HG03095 (cell line): Measurements from ENCODE around the gene TRIM23.
"Not testable (repeated sequence)": the region's sequence is repeated elsewhere in the genome, so short reads cannot be mapped to it uniquely, and the experiment has no call there.

Experiments used
- ATAC-seq: cut with Tn5 transposase; IDR thresholded peaks from one replicate; pipeline ENCODE4 v1.9.1; 2021; ENCODE audit warnings: moderate library complexity; ENCODE audit not compliant: unreplicated experiment

The TRIM23 gene

GRCh38 chr5:65624025-65624570, at the start of gene TRIM23:
TSS of gene TRIM23 (minus strand) at chr5:65624333. CDS start at chr5:65624274, 59 bp downstream.
- peak; percentile 96 for ATAC-seq

GRCh38 chr5:65672796-65673195, 48.7 kb upstream of the TRIM23 start:
- ATAC-seq, result no peak

GRCh38 chr5:65668696-65669095, 44.6 kb upstream of the TRIM23 start:
- no peak for ATAC-seq

DNA sequence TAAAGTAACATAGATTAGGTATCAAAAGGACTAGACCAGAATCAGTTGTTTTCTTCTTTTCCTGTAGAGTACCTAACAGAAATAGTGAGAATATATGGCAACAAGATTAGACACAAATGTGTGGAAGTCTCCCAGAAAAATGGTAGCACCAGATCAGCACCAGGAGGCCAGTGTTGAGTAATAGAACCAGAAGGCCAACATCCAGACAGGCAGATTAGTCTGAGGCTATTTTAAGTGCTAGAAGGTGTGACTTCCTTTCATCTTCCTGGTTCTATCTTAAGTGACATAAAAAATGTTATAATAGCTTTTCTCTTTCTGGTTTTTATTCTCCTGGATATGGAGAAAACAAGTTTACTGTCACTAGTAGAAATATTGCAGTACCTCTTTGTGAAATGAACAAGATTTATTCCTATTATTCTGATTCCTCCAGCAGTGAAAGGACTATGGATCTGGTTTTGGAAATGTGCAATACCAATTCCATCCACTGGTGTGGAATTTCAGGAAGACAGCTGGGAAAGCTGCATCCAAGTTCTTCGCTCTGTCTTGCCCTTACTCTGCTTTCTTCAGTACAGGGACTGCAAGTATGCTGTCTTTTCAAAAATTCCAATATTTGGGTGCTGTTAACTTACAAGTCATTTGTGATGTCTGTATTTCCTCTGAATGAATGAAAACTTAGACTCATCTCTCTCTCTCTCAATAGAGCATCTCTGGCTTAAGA, 39.8 kb upstream of the TRIM23 start:
- no peak for ATAC-seq

DNA sequence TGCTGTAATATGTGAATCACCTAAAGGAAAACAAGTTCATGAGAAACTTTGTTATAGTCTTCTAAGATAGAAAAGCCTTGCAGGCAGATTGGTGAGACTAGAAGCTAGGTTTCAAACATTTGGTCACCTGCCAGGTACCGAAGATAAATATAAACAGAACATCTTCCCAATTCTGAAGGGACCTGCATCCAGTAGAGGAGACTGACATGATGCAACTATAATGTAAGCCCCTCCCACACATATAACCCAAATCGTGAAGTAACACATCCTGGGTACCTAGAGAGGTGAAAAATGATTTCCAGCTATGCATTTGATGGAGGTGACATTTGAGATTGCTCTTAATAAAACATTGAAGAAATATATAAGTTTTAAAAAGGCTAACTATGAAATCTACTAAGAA, 30.6 kb upstream of the TRIM23 start:
- no peak for ATAC-seq

DNA sequence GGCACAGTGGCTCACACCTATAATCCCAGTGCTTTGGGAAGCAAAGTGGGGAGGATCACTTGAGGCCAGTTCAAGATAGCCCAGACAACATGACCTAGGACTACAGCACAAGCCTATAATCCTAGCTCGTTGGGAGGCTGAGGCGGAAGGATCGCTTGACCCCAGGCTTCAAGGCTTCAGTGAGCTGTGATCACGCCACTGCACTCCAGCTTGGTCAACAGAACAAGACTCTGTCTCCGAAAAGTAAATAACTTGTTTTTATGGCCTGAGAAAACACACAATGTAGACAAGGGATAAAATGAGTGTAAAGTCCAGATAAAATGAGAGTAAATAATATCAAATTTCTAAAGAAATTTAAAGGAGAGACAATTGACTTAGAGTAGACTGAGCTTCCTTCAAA, 27.0 kb upstream of the TRIM23 start:
- no peak for ATAC-seq

DNA sequence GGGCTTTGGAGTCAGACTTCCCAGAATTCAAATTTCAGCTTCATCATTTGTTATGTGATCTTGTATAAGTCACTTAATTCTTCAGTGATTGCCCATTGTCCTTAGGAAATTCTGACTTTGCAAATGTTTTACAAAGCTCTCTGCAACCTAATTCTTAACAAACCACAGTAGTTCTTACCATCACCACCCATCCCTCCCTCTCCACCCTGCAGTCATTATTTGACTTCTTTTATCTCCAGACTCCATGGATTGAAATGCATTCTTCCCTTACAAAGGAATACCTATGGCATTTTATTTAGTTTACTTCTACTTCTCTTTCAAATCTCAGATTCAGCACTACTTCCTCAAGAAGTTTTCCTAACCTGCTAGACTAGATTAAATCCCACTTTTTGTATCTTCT, 23.8 kb upstream of the TRIM23 start:
- ATAC-seq, result no peak

DNA sequence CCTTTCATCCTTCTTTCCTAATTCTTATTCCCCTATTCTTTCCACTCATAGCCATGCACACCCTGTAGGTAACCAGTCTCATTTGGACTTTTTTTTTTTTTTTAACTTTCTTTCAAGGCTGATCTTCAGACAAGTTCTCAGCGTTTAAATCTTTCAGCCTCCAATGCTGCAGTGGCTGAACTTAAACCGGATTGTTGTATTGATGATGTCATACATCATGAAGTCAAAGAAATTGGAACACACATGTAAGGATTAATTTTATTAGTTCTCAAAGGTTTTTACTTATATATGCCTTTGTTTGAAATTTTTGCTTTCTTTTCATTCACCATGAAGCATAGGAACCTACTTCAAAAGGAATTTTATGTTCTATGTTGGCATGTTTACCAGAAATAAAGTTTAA, 22.8 kb upstream of the TRIM23 start:
- no peak for ATAC-seq

DNA sequence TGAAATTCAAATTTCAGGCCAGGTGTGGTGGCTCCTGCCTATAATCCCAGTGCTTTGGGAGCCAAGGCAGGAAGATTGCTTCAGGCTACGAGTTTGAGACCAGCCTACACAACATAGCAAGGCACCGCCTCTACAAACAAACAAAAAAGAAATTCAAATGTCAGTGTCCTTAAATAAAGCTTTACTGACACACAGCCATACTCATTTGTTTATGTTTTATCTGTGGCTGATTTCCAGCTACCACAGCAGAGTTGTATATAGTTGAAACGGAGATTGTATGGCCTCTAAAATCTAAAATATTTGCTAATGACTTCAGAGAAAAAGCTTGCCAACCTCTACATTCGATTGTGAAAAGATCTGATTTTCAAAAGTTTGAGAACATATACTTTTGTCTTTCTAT, 16.1 kb upstream of the TRIM23 start:
- ATAC-seq, result no peak

DNA sequence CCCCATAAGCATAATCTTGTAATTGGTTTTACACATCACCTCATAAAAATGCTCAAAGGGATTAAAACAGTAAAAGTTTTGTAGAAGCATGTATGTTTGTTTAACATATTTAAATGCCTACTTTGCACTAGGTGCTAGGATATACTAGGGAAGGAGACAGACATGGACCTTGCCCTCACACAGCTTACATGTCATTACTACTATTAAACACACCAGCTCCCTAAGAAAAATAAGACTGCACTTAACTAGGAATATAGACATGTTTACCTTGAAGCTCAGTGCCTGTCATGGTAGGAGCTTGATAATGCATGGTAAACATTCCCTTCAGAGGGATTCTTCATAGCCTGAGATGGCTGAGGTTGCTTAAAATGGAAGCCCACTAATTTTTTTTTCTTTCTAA, 6.8 kb upstream of the TRIM23 start:
- no peak for ATAC-seq

- no peak for ATAC-seq
These were observed 1.6 kb upstream of the TRIM23 start for GRCh38 chr5:65625743-65626142.

- ATAC-seq, result peak; percentile 66
These were observed 730 bp upstream of the TRIM23 start, which contains the start of the genes SHLD3 and TRAPPC13 for GRCh38 chr5:65624571-65625555. TSS of gene SHLD3 (plus strand) at chr5:65625027. CDS start at chr5:65629588, 4,561 bp downstream. TSS of gene TRAPPC13 (plus strand) at chr5:65625027. CDS start at chr5:65625061, 34 bp downstream.

DNA sequence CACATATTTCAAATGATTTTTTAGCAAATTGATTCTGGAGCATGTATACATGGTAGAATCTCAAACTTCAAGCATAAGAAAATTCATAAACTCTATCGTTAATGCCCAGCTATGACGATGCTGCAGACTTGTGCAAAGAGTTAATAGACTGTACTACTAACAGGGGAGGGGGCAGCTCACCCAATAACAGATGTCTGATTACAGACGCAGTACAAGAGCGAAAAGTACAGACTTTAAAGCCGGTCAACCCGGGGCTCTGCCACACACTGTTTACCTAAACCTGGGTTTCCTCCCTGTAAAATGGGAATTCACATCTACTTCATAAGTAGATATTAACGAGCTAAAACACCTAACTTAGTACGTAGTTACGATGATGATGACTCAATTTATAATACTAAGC, 651 bp downstream of the TRIM23 start:
- no peak for ATAC-seq

- not testable (repeated sequence) for ATAC-seq
These were observed 2.2 kb downstream of the TRIM23 start for GRCh38 chr5:65621961-65622360.

DNA sequence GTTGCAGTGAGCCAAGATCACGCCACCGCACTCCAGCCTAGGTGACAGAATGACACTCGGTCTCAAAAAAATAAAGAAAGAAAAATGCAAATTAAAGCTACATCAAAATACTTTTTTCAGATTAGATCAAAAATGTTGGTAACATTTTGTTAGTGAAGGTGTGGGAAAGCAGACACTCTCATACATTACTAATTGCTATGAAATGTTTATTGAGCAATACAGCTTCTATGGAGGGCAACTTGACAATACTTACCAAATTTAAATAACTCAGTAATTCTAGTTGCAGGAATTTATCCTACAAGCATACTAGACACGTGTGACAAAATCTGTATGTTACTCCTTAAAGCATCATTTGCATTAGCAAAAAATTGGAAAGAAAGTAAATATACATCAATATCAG, 4.1 kb downstream of the TRIM23 start:
- no peak for ATAC-seq

GRCh38 chr5:65612298-65612907, 11.7 kb downstream of the TRIM23 start:
- ATAC-seq, result no peak

DNA sequence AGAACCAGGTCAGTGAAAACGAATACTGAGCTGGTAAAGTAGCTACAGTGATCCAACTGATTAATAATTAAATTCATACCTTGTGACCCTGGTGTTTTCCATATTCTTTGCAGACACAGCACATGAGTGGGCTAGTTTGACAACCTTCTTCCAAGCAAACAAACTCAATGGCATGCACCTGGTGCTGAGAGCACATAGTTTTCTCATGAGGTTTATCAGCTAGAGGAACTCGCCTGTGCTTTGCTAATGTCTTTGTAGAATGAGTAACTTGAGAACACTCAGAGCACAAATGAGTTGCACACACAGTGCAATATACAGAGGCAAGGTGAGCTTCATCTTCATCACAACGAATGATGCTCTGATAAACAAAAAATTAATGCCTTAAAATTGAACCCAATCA, 12.6 kb downstream of the TRIM23 start:
- no peak for ATAC-seq

GRCh38 chr5:65601761-65602160, 22.4 kb downstream of the TRIM23 start:
- ATAC-seq, result not testable (repeated sequence)

GRCh38 chr5:65588694-65589093, 35.4 kb downstream of the TRIM23 start:
- ATAC-seq, result no peak

GRCh38 chr5:65577141-65577540, 47.0 kb downstream of the TRIM23 start:
- ATAC-seq, result no peak

DNA sequence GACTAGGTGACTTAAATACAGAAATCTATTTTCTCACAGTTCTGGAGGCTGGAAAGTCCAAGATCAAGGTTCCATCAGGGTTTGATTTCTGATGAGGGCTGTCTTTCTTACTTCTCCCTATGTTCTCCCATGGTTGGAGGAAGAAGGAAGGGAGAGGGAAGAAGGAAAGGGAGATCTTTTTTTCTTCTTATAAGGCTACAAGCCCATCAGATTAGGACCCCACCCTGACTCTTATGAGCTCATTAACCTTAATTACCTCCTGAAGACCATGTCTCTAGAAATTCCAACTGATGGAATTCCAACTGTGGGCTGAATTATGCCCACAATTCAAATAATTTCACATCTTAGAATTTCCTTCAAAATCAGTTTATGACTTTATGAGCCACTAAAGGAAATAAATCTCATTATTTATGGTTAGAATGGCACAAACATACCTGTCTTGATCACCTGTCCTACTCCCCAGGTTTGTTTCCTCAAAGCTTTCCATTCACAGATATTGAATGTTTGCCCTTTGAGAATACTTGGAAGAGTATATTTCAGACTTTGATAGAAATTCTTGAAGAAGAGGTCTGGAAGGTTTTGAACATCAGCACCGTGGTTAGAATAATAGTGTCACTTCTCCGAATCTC, 53.4 kb downstream of the TRIM23 start:
- ATAC-seq, result no peak
